RWPE2 (cell line): ENCODE results near the gene GPR176.
A peak's percentile ranks its signal among the peaks of the same experiment; 100 is the strongest.

ENCODE experiments used
- ATAC-seq: fragments of 200-7000 bp; cut with Tn5 transposase; 3 replicates; pipeline ENCODE4 v1.9.1; 2021; ENCODE audit warnings: low read depth
- DNase-seq: peaks from one replicate; pipeline ENCODE4 v3.0.0-alpha.2; 2020; ENCODE audit warnings: low spot score
- H3K27ac ChIP-seq: fragments of 450-650 bp; 2 replicates; pipeline ENCODE4 v1.5.1; 2017; ENCODE audit warnings: mild to moderate bottlenecking; ENCODE audit not compliant: poor library complexity, severe bottlenecking
- H3K27me3 ChIP-seq: fragments of 250-450 bp; sonication (Bioruptor Pico); 2 replicates; pipeline ENCODE4 v1.5.1; 2021; ENCODE audit warnings: mild to moderate bottlenecking, moderate library complexity; ENCODE audit not compliant: insufficient read depth, poor library complexity, severe bottlenecking
- H3K36me3 ChIP-seq: fragments of 250-450 bp; sonication (Bioruptor Pico); 2 replicates; pipeline ENCODE4 v1.5.1; 2020; ENCODE audit warnings: low read depth, mild to moderate bottlenecking, moderate library complexity
- H3K4me1 ChIP-seq: fragments of 250-450 bp; sonication (Bioruptor Pico); 2 replicates; pipeline ENCODE4 v1.5.1; 2021; ENCODE audit warnings: mild to moderate bottlenecking, moderate library complexity; ENCODE audit not compliant: insufficient read depth, poor library complexity, severe bottlenecking
- H3K4me3 ChIP-seq: fragments of 250-450 bp; sonication (Bioruptor Pico); 2 replicates; pipeline ENCODE4 v1.5.1; 2021; ENCODE audit warnings: mild to moderate bottlenecking, moderate library complexity; ENCODE audit not compliant: severe bottlenecking
- H3K9me3 ChIP-seq: fragments of 250-450 bp; sonication (Bioruptor Pico); 2 replicates; pipeline ENCODE4 v1.5.1; 2021; ENCODE audit warnings: mild to moderate bottlenecking, moderate library complexity; ENCODE audit not compliant: severe bottlenecking
- CTCF ChIP-seq: fragments of 450-650 bp; IDR thresholded peaks from one replicate; pipeline ENCODE4 v1.5.1; 2017; ENCODE audit warnings: mild to moderate bottlenecking, moderate library complexity; ENCODE audit not compliant: poor library complexity, severe bottlenecking

Gene GPR176

GRCh38 chr15:39926526-39926925 is 6.5 kb upstream of the GPR176 start:
- no peak for TF ChIP-seq CTCF
- Histone ChIP-seq H3K27ac (no peak overlapping the region), H3K36me3 (no peaks in the 10 kb centered on the region), H3K27me3 (no peaks in the 10 kb centered on the region), H3K4me1 (peaks cover 6% of the 10 kb centered on the region), H3K4me3 (no peak overlapping the region), H3K9me3 (no peaks in the 10 kb centered on the region)
- ATAC-seq (no peak), DNase-seq (no peak)

- Histone ChIP-seq H3K4me1 (peaks cover 10% of the 10 kb centered on the region), H3K36me3 (no peaks in the 10 kb centered on the region), H3K4me3 (no peak overlapping the region), H3K27ac (no peak overlapping the region), H3K27me3 (no peaks in the 10 kb centered on the region), H3K9me3 (no peaks in the 10 kb centered on the region)
- ATAC-seq = no peak
- no peak for DNase-seq
- peak; percentile 35 for TF ChIP-seq CTCF
Measured at GRCh38 chr15:39925112-39925842, 5.2 kb upstream of the GPR176 start.

- Histone ChIP-seq H3K27ac (no peak overlapping the region), H3K36me3 (no peaks in the 10 kb centered on the region), H3K4me1 (peaks cover 10% of the 10 kb centered on the region), H3K27me3 (no peaks in the 10 kb centered on the region), H3K9me3 (no peaks in the 10 kb centered on the region), H3K4me3 (no peak overlapping the region)
- DNase-seq (no peak), ATAC-seq (no peak)
- no peak for TF ChIP-seq CTCF
Measured at GRCh38 chr15:39924437-39924836, 4.4 kb upstream of the GPR176 start.

GRCh38 chr15:39922462-39923092 is 2.5 kb upstream of the GPR176 start:
- H3K27me3 ChIP-seq = no peaks in the 10 kb centered on the region
- no peak overlapping the region for H3K4me3 ChIP-seq
- no peak for TF ChIP-seq CTCF
- H3K4me1 ChIP-seq = peaks cover 20% of the 10 kb centered on the region
- H3K27ac ChIP-seq = no peak overlapping the region
- ATAC-seq (no peak), DNase-seq (no peak)
- H3K9me3 ChIP-seq = no peaks in the 10 kb centered on the region
- no peaks in the 10 kb centered on the region for H3K36me3 ChIP-seq

- no peaks in the 10 kb centered on the region for H3K36me3 ChIP-seq
- ATAC-seq (no peak), DNase-seq (no peak)
- peak overlapping the region; percentile 59 for H3K4me3 ChIP-seq
- no peaks in the 10 kb centered on the region for H3K9me3 ChIP-seq
- H3K27ac ChIP-seq = peak overlapping the region; percentile 72
- no peak for TF ChIP-seq CTCF
- no peaks in the 10 kb centered on the region for H3K27me3 ChIP-seq
- H3K4me1 ChIP-seq = peaks cover 20% of the 10 kb centered on the region
Measured at GRCh38 chr15:39921274-39921638, 1.2 kb upstream of the GPR176 start.
